IMR-90 (cell line): Measurements from ENCODE around the gene LAPTM5. TPM values are rescaled to one million over a fixed set of nuclear protein-coding genes. Genes with fewer than 3 reads are reported as not detected.
A peak's percentile ranks its signal among the peaks of the same experiment; 100 is the strongest.

ENCODE experiments used
- ATAC-seq: fragments of 200-7000 bp; cut with Tn5 transposase; 2 replicates; pipeline ENCODE4 v1.9.1; 2020; ENCODE audit warnings: low read depth, mild to moderate bottlenecking, moderate library complexity
- BruUV-seq: library from RNA; stranded (reverse); fragments of 400-500 nt; replicated peaks from 2 replicates; lab custom pipeline; 2021; lab: Mats Ljungman, UMichigan
- CTCF ChIA-PET: fragments of 300-600 bp; formaldehyde crosslinking; extraction: SDS; loops from one replicate; lab custom pipeline; 2021; ENCODE audit warnings: antibody characterized with exemption; lab: Yijun Ruan, JAX
- POLR2A ChIA-PET: fragments of 300-600 bp; sonication (Branson Sonifier 250); formaldehyde crosslinking; loops from one replicate; lab custom pipeline; 2022; ENCODE audit warnings: antibody characterized with exemption; ENCODE audit not compliant: unreplicated experiment; lab: Charles Lee
- DNase-seq: peaks from one replicate; pipeline ENCODE4 v3.0.0; 2013
- H2AFZ ChIP-seq: replicated peaks from 2 replicates; pipeline ENCODE3; 2013; ENCODE audit warnings: low read length, mild to moderate bottlenecking; ENCODE audit not compliant: poor library complexity
- H2AK5ac ChIP-seq: 2 replicates; pipeline ENCODE4 v1.6.1; 2013; ENCODE audit warnings: low read depth, low read length, inconsistent platforms
- H2AK9ac ChIP-seq: replicated peaks from 2 replicates; pipeline ENCODE3; 2013; ENCODE audit warnings: mild to moderate bottlenecking, low read depth, low read length, moderate library complexity; ENCODE audit not compliant: poor library complexity
- H2BK120ac ChIP-seq: 2 replicates; pipeline ENCODE4 v1.6.1; 2013; ENCODE audit warnings: low read depth, low read length, inconsistent platforms
- H2BK15ac ChIP-seq: 3 replicates; pipeline ENCODE4 v1.6.1; 2013; ENCODE audit warnings: low read depth, low read length, inconsistent platforms
- H2BK20ac ChIP-seq: 2 replicates; pipeline ENCODE4 v1.6.1; 2013; ENCODE audit warnings: low read depth, mild to moderate bottlenecking, inconsistent platforms, low read length, moderate library complexity
- H2BK5ac ChIP-seq: 2 replicates; pipeline ENCODE4 v1.6.1; 2013; ENCODE audit warnings: mild to moderate bottlenecking, low read depth, low read length, inconsistent platforms; ENCODE audit not compliant: poor library complexity, severe bottlenecking
- H3K14ac ChIP-seq: replicated peaks from 2 replicates; pipeline ENCODE4 v1.6.1; 2013; ENCODE audit warnings: low read depth, low read length, inconsistent platforms
- H3K18ac ChIP-seq: 2 replicates; pipeline ENCODE4 v1.6.1; 2013; ENCODE audit warnings: low read depth, low read length, control low read depth
- H3K23ac ChIP-seq: 2 replicates; pipeline ENCODE4 v1.6.1; 2013; ENCODE audit warnings: low read depth, low read length, inconsistent platforms
- H3K27ac ChIP-seq: 2 replicates; pipeline ENCODE4 v1.5.1; 2013; ENCODE audit warnings: mild to moderate bottlenecking, control low read depth, low read length; ENCODE audit not compliant: insufficient read depth
- H3K27me3 ChIP-seq: 2 replicates; pipeline ENCODE4 v1.6.1; 2013; ENCODE audit warnings: low read length; ENCODE audit not compliant: control insufficient read depth, insufficient read depth
- H3K36me3 ChIP-seq: 2 replicates; pipeline ENCODE4 v1.6.1; 2013; ENCODE audit warnings: low read length, mixed read lengths; ENCODE audit not compliant: control insufficient read depth, insufficient read depth
- H3K4ac ChIP-seq: 2 replicates; pipeline ENCODE4 v1.6.1; 2013; ENCODE audit warnings: low read depth, low read length, inconsistent platforms
- H3K4me1 ChIP-seq: 2 replicates; pipeline ENCODE4 v1.6.1; 2013; ENCODE audit warnings: low read length, mixed read lengths; ENCODE audit not compliant: control insufficient read depth, insufficient read depth
- H3K4me2 ChIP-seq: 2 replicates; pipeline ENCODE4 v1.6.1; 2013; ENCODE audit warnings: low read depth, mild to moderate bottlenecking, control low read depth, low read length, moderate library complexity
- H3K4me3 ChIP-seq: 2 replicates; pipeline ENCODE4 v1.5.1; 2013; ENCODE audit warnings: low read depth, mild to moderate bottlenecking, control low read depth, low read length, moderate library complexity; ENCODE audit not compliant: insufficient read depth
- H3K56ac ChIP-seq: 2 replicates; pipeline ENCODE4 v1.6.1; 2013; ENCODE audit warnings: low read length, inconsistent platforms; ENCODE audit not compliant: insufficient read depth; ENCODE audit errors: extremely low read depth
- H3K79me1 ChIP-seq, 2 experiments: 2 replicates each; pipeline ENCODE4 v1.6.1; 2013; ENCODE audit warnings: low read length in 2 of 2, inconsistent platforms in 1 of 2, low read depth in 1 of 2
- H3K9ac ChIP-seq: 2 replicates; pipeline ENCODE4 v1.6.1; 2013; ENCODE audit warnings: low read depth, low read length, control low read depth
- H3K9me1 ChIP-seq: 2 replicates; pipeline ENCODE4 v1.6.1; 2013; ENCODE audit warnings: low read length, inconsistent platforms; ENCODE audit not compliant: insufficient read depth
- H3K9me3 ChIP-seq: 2 replicates; pipeline ENCODE4 v1.6.1; 2013; ENCODE audit warnings: low read length; ENCODE audit not compliant: control insufficient read depth, insufficient read depth
- H4K20me1 ChIP-seq: 2 replicates; pipeline ENCODE4 v1.6.1; 2013; ENCODE audit warnings: low read length, inconsistent platforms; ENCODE audit not compliant: insufficient read depth
- H4K5ac ChIP-seq: 2 replicates; pipeline ENCODE4 v1.6.1; 2013; ENCODE audit warnings: mild to moderate bottlenecking, low read depth, low read length, control low read depth
- H4K8ac ChIP-seq, 2 experiments: 2 replicates each; pipeline ENCODE4 v1.6.1; 2013; ENCODE audit warnings: low read depth in 2 of 2, low read length in 2 of 2, control low read depth in 1 of 2, inconsistent platforms in 1 of 2
- H4K91ac ChIP-seq: 2 replicates; pipeline ENCODE4 v1.6.1; 2013; ENCODE audit warnings: low read depth, low read length, inconsistent platforms; ENCODE audit not compliant: insufficient read depth
- BHLHE40 ChIP-seq: fragments of 150-350 bp; IDR thresholded peaks from 2 replicates; pipeline ENCODE4 v1.6.1; 2016; ENCODE audit warnings: mild to moderate bottlenecking, low read depth, low read length
- CEBPB ChIP-seq: IDR thresholded peaks from 2 replicates; pipeline ENCODE4 v1.6.1; 2012; ENCODE audit warnings: low read depth, low read length, improper control_type of control experiment
- CHD1 ChIP-seq: IDR thresholded peaks from 2 replicates; pipeline ENCODE4 v1.6.1; 2012; ENCODE audit warnings: low read depth, low read length, improper control_type of control experiment
- ELK1 ChIP-seq: fragments of 150-350 bp; IDR thresholded peaks from 2 replicates; pipeline ENCODE4 v1.6.1; 2016; ENCODE audit warnings: low read depth, mild to moderate bottlenecking, low read length, moderate library complexity, borderline replicate concordance
- FOS ChIP-seq: fragments of 150-350 bp; IDR thresholded peaks from 2 replicates; pipeline ENCODE4 v1.6.1; 2016; ENCODE audit warnings: low read depth, low read length
- MAFK ChIP-seq: IDR thresholded peaks from 2 replicates; pipeline ENCODE4 v1.6.1; 2012; ENCODE audit warnings: low read depth, low read length, improper control_type of control experiment
- MAZ ChIP-seq: IDR thresholded peaks from 2 replicates; pipeline ENCODE4 v1.6.1; 2012; ENCODE audit warnings: low read depth, mild to moderate bottlenecking, low read length, improper control_type of control experiment, moderate library complexity, borderline replicate concordance
- MXI1 ChIP-seq: IDR thresholded peaks from 2 replicates; pipeline ENCODE4 v1.6.1; 2012; ENCODE audit warnings: low read depth, mild to moderate bottlenecking, low read length, moderate library complexity, borderline replicate concordance
- NFE2L2 ChIP-seq: fragments of 150-350 bp; IDR thresholded peaks from 2 replicates; pipeline ENCODE4 v1.6.1; 2016; ENCODE audit warnings: low read depth, mild to moderate bottlenecking, low read length
- RAD21 ChIP-seq: IDR thresholded peaks from 2 replicates; pipeline ENCODE4 v1.6.1; 2012; ENCODE audit warnings: low read length, improper control_type of control experiment
- RFX5 ChIP-seq: IDR thresholded peaks from 2 replicates; pipeline ENCODE4 v1.8.0; 2012; ENCODE audit warnings: low read depth, mild to moderate bottlenecking, low read length, moderate library complexity
- SMC3 ChIP-seq: fragments of 150-350 bp; IDR thresholded peaks from 2 replicates; pipeline ENCODE4 v1.6.1; 2016; ENCODE audit warnings: low read depth, mild to moderate bottlenecking, antibody characterized with exemption, low read length, moderate library complexity
- USF2 ChIP-seq: fragments of 150-350 bp; IDR thresholded peaks from 2 replicates; pipeline ENCODE4 v1.6.1; 2017; ENCODE audit warnings: mild to moderate bottlenecking, antibody characterized with exemption, low read length, low read depth
- WGBS, 2 experiments: methylation state at CpG; one replicate each; pipeline versions ENCODE4 v1.1.5 to v1.1.7; 2013; ENCODE audit warnings: missing lambda C conversion rate in 2 of 2; ENCODE audit not compliant: insufficient read length in 1 of 2; ENCODE audit errors: extremely low coverage in 2 of 2; 5-methylcytosine and 5-hydroxymethylcytosine counted together
- dilution Hi-C: fragments of 300-500 bp; cut with HindIII; formaldehyde crosslinking; loops from one replicate; pipeline ENCODE4 v1.14.3; 2018; ENCODE audit warnings: low sequenced_read_pairs; ENCODE audit not compliant: unreplicated experiment
- in situ Hi-C: fragments of 300-500 bp; cut with MboI; formaldehyde crosslinking; loops from 3 replicates; pipeline ENCODE4 v1.14.3; 2019; ENCODE audit warnings: low sequenced_read_pairs, inconsistent platforms, mixed read lengths
- intact Hi-C: fragments of 100-400 bp; cut with micrococcal nuclease; formaldehyde crosslinking; loops from 2 replicates; pipeline ENCODE4 v1.10.0; 2022
- polyA plus RNA-seq, 3 experiments: library from polyadenylated mRNA; depleted of rRNA; stranded (reverse); fragments of >200 nt; gene quantifications; 2 replicates each; pipeline ENCODE4 v1.2.3, GENCODE V29; 2012; ENCODE audit warnings: low replicate concordance in 1 of 3
- total RNA-seq: library from RNA; depleted of rRNA; stranded (reverse); fragments of >200 nt; gene quantifications from 2 replicates; pipeline ENCODE4 v1.2.3, GENCODE V29; 2012
- TF ChIP-seq, protein P1 (sequence below): conservative IDR thresholded peaks from 2 replicates; pipeline ENCODE4 v1.5.1; 2012; ENCODE audit warnings: mild to moderate bottlenecking, low read depth, low read length, improper control_type of control experiment

LAPTM5 gene
- total and polyA plus RNA-seq, 2 of the 4 experiments (the other 2 are of a cell fraction) = 0.09 TPM; not detected in 1

GRCh38 chr1:30777060-30777903, 19.7 kb upstream of the LAPTM5 start:
- no peak for TF ChIP-seq ELK1
- TF ChIP-seq CEBPB = no peak
- no peak for TF ChIP-seq MAFK
- TF ChIP-seq, protein P1, sequence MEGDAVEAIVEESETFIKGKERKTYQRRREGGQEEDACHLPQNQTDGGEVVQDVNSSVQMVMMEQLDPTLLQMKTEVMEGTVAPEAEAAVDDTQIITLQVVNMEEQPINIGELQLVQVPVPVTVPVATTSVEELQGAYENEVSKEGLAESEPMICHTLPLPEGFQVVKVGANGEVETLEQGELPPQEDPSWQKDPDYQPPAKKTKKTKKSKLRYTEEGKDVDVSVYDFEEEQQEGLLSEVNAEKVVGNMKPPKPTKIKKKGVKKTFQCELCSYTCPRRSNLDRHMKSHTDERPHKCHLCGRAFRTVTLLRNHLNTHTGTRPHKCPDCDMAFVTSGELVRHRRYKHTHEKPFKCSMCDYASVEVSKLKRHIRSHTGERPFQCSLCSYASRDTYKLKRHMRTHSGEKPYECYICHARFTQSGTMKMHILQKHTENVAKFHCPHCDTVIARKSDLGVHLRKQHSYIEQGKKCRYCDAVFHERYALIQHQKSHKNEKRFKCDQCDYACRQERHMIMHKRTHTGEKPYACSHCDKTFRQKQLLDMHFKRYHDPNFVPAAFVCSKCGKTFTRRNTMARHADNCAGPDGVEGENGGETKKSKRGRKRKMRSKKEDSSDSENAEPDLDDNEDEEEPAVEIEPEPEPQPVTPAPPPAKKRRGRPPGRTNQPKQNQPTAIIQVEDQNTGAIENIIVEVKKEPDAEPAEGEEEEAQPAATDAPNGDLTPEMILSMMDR = no peak
- TF ChIP-seq FOS = no peak
- TF ChIP-seq RAD21 = no peak
- TF ChIP-seq MXI1 = no peak
- no peak for TF ChIP-seq MAZ
- TF ChIP-seq USF2 = no peak
- no peak for TF ChIP-seq RFX5
- TF ChIP-seq SMC3 = no peak
- no peak for TF ChIP-seq BHLHE40
- TF ChIP-seq CHD1 = no peak
- TF ChIP-seq NFE2L2 = no peak
- ATAC-seq (no peak), DNase-seq (no peak)
- no peak overlapping the region for H3K14ac ChIP-seq
- H3K4me1 ChIP-seq = no peaks in the 10 kb centered on the region
- WGBS, 2 experiments = 64% methylated on average over 6 of the region's 23 CpGs; no CpG with 5 or more reads in 1 of the 2 experiments
- no peak overlapping the region for H4K8ac ChIP-seq
- peak overlapping the region; percentile 23 for H2AFZ ChIP-seq
- H2BK15ac ChIP-seq = no peak overlapping the region
- H3K18ac ChIP-seq = no peak overlapping the region
- no peak overlapping the region for H3K27ac ChIP-seq
- ChIA-PET POLR2A (no interaction called here), CTCF (interaction anchor here (1.3 kb wide), 1 partner anchor 48 kb away, joined by 3 read pairs; no protein-coding TSS in a partner anchor)
- H4K91ac ChIP-seq = no peak overlapping the region
- no peaks in the 10 kb centered on the region for H3K9me3 ChIP-seq
- no peak overlapping the region for H2AK5ac ChIP-seq
- dilution Hi-C loops (no loop called here), intact Hi-C loops (no loop called here), in situ Hi-C loops (no loop called here)
- no TSS peak for BruUV-seq
- H3K9ac ChIP-seq = no peak overlapping the region
- H3K23ac ChIP-seq = no peak overlapping the region
- no peak overlapping the region for H2BK5ac ChIP-seq
- H2BK20ac ChIP-seq = no peak overlapping the region
- no peak overlapping the region for H3K56ac ChIP-seq
- no peak overlapping the region for H4K5ac ChIP-seq
- H3K79me1 ChIP-seq = no peaks in the 10 kb centered on the region
- H3K4me2 ChIP-seq = no peak overlapping the region
- H3K36me3 ChIP-seq = no peaks in the 10 kb centered on the region
- no peak overlapping the region for H2BK120ac ChIP-seq
- no peak overlapping the region for H3K4ac ChIP-seq
- H3K9me1 ChIP-seq = no peaks in the 10 kb centered on the region
- no peak overlapping the region for H2AK9ac ChIP-seq
- no peaks in the 10 kb centered on the region for H4K20me1 ChIP-seq
- peaks cover 11% of the 10 kb centered on the region for H3K27me3 ChIP-seq
- H3K4me3 ChIP-seq = no peak overlapping the region
